ENCODE data around the gene SKAP1. TPM values are rescaled to one million over a fixed set of nuclear protein-coding genes. Genes with fewer than 3 reads are reported as not detected.

Gene SKAP1
- total RNA-seq, 2 donors from 2014 or later = 65.0 to 98.0 TPM

DNA sequence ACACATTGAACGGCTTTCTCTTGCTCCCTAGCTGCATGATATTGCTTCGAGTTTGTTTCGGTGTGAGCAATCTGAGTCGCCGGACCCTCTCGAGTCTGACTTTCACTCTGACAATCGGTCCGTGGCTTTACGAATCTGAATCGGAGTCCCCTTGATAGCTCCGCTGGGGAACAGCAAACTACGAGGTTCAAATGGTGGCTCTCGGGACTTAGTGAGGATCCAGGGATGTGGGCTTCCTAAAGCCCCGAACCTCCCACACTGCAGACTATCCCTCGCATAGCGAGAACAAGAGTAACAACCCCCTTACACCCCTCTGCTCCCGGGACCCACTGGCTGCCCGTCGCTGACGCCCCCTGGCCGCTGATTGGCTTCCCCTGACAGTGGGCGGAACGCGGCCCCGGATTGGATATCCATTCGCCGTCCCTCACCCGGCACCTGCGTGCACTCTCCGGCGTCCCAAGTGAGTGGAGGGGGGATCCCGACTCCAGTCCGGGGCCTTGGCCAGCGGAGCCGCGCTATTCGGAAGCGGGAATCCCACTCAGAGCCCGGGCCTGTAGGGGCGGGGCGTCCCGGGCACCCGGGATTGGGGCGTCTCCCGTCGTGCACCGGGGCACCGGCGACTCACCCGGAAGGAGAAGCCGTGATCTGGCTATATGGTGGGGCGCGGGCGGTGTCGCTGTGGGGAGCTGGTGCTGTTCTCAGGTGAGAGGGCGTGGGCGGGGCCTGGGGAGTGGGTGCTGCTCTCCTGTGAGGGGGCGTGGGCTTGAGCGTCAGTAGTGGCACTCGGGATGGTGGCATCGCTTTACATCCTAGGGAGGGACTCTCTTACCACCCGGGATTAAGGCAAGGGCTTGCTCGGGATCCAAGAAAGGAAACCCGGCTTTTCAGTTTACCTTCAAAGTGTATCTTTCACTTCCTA is 322.6 kb downstream of the SKAP1 start, which contains the start of gene SNX11:
TSS of gene SNX11 (plus strand) at position 630 of the 919 bp plus-strand sequence. CDS start 4,278 bp downstream, outside the sequence.
- Mint-ChIP-seq H3K36me3 (peaks cover 13 to 27% of the 10 kb centered on the region in 2 donors), H3K9me3 (peaks cover 0 to 10% of the 10 kb centered on the region in 2 donors), H3K27ac (peak within 1 kb of the TSS; percentile 95 to 99)
- DNase-seq (ENCODE audit: low spot score in 2 of 2) = peak; percentile 93 to 94
- peak; percentile 94 for ATAC-seq

DNA sequence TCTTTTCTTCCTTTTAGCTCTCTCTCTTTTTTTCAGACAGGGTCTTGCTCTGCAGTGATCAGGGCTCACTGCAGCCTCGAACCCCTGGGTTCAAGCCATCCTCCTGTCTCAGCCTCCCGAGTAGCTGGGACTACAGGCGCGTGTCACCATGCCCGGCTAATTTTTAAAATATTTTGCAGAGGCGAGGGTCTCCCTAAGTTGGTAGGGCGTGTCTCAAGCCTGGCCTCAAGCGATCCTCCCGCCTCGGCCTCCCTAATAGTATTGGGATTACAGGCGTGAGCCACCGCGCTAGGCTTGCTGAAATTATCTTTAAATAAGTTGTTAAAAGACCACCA is 323.2 kb downstream of the SKAP1 start:
- Mint-ChIP-seq H3K9me3 (peaks cover 0 to 10% of the 10 kb centered on the region in 2 donors), H3K27ac (peak overlapping the region; percentile 95 to 99), H3K36me3 (peaks cover 13 to 26% of the 10 kb centered on the region in 2 donors)
- ATAC-seq (no peak), DNase-seq (ENCODE audit: low spot score in 2 of 2) (no peak)

DNA sequence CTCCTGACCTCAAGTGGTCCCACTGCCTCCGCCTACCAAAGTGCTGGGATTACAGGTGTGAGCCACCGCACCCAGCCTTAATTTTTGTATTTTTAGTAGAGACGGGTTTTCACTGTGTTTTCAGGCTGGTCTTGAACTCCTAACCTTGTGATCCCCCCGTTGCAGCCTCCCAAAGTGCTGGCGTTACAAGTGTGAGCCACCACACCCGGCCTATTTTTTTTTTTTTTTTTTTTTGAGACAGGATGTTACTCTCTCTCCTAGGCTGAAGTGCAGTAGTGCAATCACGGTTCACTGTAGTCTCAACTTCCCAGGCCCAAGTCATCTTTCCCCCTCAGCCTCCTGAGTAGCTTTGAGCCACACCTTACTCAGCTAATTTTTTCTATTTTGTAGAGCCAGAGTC is 325.6 kb downstream of the SKAP1 start:
- Mint-ChIP-seq H3K36me3 (peaks cover 25 to 28% of the 10 kb centered on the region in 2 donors), H3K9me3 (peaks cover 0 to 10% of the 10 kb centered on the region in 2 donors), H3K27ac (no peak overlapping the region)
- DNase-seq (ENCODE audit: low spot score in 2 of 2) = no peak
- ATAC-seq = no peak

DNA sequence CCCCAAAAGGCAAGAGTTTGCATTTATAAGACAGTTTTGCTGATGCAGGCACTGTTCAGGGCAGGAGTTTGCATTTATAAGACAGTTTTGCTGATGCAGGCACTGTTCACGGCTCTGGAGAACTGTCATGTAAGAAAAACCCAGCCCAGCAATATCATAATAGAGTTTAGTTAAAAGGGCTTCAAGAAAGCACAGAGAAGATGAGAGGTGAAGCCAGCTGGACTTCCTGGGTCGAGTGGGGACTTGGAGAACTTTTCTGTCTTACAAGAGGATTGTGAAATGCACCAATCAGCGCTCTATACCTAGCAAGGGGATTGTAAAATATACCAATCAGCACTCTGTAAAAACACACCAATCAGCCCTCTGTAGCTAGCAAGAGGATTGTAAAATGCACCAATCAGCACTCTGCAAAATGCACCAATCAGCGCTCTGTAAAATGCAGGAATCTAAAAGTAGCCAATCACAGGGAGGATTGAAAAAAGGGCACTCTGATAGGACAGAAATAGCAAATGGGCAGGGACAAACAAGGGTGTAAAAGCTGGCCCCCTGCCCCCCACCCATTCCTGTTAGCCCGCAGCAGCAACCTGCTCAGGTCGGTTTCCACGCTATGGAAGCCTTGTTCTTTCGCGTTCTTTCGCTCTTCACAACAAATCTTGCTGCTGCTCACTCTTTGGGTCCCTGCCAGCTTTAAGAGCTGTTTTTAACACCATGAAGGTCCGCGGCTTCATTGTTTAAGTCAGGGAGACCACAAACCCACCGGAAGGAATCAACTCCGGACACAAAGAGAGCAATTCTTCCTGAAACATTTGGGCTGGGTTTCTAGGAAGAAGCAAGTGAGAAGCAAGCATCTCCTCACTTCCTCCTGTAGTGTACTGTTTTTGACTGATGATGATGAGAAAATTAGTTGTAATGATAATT is 327.0 kb downstream of the SKAP1 start:
- peaks cover 23 to 27% of the 10 kb centered on the region in 2 donors for H3K36me3 Mint-ChIP-seq
- H3K9me3 Mint-ChIP-seq = peaks cover 0 to 10% of the 10 kb centered on the region in 2 donors
- DNase-seq (ENCODE audit: low spot score in 2 of 2) = peak in 1 of 2 donors; percentile 41
- ATAC-seq = no peak
- peak overlapping the region; percentile 36 to 88 for H3K27ac Mint-ChIP-seq

DNA sequence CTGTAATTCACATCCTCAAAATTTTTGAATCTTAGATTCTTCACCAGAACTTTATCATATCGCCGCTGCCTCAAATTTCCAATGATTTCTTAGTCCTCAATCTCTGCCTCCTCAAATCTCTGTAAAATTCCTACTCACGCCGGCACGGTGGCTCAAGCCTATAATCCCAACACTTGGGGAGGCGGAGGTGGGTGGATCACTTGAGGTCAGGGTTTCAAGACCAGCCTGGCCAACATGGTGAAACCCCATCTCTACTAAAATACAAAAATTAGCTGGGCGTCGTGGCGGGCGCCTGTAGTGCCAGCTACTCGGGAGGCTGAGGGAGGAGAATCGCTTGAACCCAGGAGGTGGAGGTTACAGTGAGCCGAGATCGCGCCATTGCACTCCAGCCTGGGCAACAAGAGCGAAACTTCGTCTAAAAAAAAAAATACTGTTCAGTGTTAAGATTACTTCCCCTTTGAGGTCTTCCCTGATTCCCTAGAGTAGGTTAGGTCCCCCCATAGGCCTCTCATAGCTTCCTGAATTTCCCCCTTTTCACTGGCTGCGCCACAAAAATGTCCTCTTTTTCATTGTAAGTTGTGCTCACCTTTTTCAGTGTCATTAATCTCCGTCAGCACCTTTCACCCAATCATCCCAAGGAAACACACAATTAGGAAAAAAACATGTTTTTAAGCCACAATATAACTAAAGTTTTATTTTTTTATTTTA is 327.8 kb downstream of the SKAP1 start:
- peaks cover 17 to 23% of the 10 kb centered on the region in 2 donors for H3K36me3 Mint-ChIP-seq
- DNase-seq (ENCODE audit: low spot score in 2 of 2) (no peak), ATAC-seq (no peak)
- H3K9me3 Mint-ChIP-seq = peaks cover 0 to 10% of the 10 kb centered on the region in 2 donors
- peak overlapping the region; percentile 82 to 88 for H3K27ac Mint-ChIP-seq

DNA sequence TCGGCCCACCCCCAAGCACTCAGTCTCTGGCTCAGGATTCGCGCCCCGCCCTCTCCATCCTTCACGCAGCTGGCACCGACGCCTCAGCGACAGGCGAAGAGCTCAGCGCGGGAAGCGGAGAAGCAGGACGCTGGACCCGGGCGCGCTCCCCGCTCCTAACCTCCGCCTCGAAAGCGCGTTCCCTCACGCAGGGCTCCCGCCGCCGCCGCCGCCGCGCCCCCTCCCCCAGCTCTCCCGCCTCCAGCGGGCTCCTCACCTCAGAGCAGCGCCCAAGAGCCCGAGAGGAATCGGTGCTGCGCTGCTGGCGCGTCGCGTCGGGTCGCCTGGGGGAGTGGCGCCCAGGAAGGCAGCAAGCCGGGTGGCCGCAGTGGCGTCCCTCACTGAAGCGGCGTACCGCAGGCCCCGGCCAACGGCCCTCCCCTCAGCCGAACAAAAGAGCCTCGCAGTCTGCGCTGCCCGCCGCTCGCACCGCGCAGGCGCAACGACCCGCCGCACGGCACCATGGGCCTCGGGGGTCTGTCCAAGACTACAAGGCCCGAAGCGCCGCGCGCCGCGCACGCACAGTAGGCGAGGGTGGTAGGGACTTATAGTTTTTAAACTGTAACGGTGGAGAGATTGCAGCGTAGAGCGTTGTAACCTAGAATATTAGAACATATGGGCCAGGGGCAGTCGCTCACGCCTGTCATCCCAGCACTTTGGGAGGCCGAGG is 328.8 kb downstream of the SKAP1 start, which contains the start of gene CBX1:
TSS of gene CBX1 (minus strand) at position 467 of the 709 bp plus-strand sequence. CDS start 24,474 bp downstream, outside the sequence.
- DNase-seq (ENCODE audit: low spot score in 2 of 2) = peak; percentile 92 to 93
- Mint-ChIP-seq H3K36me3 (peaks cover 12 to 23% of the 10 kb centered on the region in 2 donors), H3K27ac (peak within 1 kb of the TSS; percentile 88 to 98), H3K9me3 (peaks cover 0 to 10% of the 10 kb centered on the region in 2 donors)
- peak; percentile 94 to 96 for ATAC-seq

DNA sequence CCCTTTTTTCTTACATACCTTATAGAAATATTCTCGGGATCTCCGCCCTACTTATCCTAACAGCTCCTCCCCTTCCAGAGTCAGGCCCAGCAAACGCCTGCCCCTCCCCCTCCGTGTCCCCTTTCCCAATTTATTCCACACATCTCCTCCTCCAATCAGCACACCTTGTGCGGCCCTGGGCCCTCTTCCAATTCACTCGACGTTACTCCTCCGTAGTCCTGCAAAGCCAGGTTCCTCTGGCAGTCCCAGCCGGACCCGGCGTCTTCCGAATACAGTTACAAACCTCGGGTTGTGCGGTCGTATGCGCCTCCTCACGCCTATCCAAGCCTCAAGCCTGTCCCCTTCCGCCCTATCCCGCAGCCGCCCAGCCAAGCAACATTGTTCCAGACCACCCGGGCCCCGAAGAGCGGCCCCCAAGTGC is 329.4 kb downstream of the SKAP1 start:
- DNase-seq (ENCODE audit: low spot score in 2 of 2) (no peak), ATAC-seq (no peak)
- H3K9me3 Mint-ChIP-seq = peaks cover 0 to 10% of the 10 kb centered on the region in 2 donors
- H3K27ac Mint-ChIP-seq = peak overlapping the region; percentile 88 to 98
- peaks cover 12 to 23% of the 10 kb centered on the region in 2 donors for H3K36me3 Mint-ChIP-seq

DNA sequence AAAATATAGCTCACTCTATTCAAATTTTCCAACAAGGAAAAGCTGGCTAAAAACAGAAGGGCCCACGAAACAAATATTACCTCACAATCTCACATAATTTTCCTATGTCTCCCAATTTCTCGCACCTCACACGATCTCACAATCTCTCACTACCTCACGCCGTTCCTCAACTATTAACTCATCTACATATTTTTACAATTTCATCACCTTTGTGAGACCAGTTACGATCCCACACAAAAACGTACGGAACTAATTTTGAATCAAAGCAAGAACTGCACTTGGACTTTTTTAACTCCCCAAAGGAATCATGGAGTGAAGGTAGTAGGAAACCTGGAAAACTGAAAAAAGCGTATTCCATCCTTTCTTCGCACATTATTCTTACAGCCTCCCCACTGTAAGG is 329.9 kb downstream of the SKAP1 start:
- ATAC-seq (no peak), DNase-seq (ENCODE audit: low spot score in 2 of 2) (no peak)
- Mint-ChIP-seq H3K9me3 (peaks cover 0 to 10% of the 10 kb centered on the region in 2 donors), H3K27ac (peak overlapping the region; percentile 88 to 98), H3K36me3 (peaks cover 12 to 23% of the 10 kb centered on the region in 2 donors)

DNA sequence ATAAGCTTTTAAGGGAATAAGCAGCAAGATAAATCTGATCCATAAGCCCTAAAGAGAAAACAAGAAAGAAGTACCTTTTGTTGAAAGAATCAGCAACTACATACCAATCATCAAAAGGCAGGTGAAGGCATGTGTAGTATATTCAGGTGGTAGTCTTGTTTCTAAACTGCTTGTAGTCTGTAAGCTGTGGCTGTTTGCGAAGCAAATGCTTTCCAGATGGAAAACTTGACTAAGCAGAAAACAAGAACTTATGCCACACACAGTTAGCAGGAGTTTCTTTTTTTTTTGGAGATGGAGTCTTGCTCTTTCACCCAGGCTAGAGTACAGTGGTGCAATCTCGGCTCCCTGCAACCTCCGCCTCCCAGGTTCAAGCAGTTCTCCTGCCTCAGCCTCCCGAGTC is 334.4 kb downstream of the SKAP1 start:
- H3K27ac Mint-ChIP-seq = peak overlapping the region in 1 of 2 donors; percentile 51
- no peak for ATAC-seq
- no peaks in the 10 kb centered on the region for H3K9me3 Mint-ChIP-seq
- DNase-seq (ENCODE audit: low spot score in 2 of 2) = no peak
- H3K36me3 Mint-ChIP-seq = peaks cover under 1 to 3% of the 10 kb centered on the region in 2 donors

DNA sequence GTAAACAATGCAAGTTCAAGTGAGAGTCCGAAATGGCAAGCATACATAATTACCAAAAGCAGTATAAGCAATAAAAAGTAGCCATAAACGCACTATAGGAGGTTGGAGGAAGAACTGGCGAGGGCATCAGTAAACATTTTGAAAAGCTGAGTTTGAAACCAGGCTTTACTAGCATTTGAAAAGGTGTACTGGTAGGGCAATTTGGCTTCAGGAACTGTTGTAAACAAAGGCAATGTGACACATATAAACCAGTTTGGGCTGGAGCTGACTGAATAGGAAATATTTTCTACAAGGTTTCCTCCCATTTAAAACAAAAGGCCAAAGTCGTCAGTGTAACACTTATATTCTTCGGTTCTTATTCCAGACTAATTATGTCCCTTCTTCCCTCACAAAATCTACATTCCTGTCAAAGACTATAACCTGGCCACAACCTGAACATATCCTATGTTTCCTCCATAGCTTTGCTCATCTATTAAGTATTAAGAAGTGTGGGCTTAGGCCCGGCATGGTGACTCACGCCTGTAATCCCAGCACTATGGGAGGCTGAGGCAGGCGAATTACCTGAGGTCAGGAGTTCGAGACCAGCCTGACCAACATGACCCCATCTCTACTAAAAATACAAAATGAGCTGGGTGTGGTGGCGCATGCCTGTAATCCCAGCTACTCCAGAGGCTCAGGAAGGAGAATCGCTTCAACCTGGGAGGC is 336.5 kb downstream of the SKAP1 start:
- ATAC-seq (no peak), DNase-seq (ENCODE audit: low spot score in 2 of 2) (no peak)
- Mint-ChIP-seq H3K36me3 (no peaks in the 10 kb centered on the region), H3K9me3 (no peaks in the 10 kb centered on the region), H3K27ac (no peak overlapping the region)

DNA sequence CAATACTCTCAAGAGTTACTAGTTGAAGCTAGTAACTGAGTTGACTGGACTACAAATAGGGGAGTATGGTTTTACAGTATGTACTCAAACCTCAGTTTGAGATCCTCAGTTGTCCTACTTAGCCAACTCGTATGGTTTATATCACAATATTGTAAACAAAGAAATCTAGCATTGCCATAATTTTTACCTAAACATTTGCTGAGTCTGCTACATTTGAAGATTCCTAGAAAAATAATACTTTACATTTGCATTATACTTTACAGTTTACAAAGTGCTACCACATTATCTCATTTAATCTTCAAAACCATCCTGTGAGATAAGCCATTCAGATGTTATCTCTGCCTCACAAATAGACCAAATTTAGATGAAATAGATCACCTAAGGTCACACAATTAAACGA is 345.1 kb downstream of the SKAP1 start:
- no peak for ATAC-seq
- H3K27ac Mint-ChIP-seq = no peak overlapping the region
- DNase-seq (ENCODE audit: low spot score in 2 of 2) = no peak

More for the DNA sequence above, 345.1 kb downstream of the SKAP1 start:
- no peaks in the 10 kb centered on the region for H3K9me3 Mint-ChIP-seq
- H3K36me3 Mint-ChIP-seq = no peaks in the 10 kb centered on the region

Other genes with a start within 250 kb of the SKAP1 start
- not detected for gene HOXB1, start 100.8 kb upstream of the SKAP1 start, total RNA-seq
- gene HOXB2, start 114.9 kb upstream of the SKAP1 start, total RNA-seq = 10 to 100 TPM in 1 of 2 donors, 1 to 10 TPM in 1; 3.2 to 21.7 TPM
- 1 to 10 TPM in 1 of 2 donors, under 1 TPM in 1; 0.89 to 3.0 TPM for gene HOXB4, start 148.1 kb upstream of the SKAP1 start, total RNA-seq
- gene HOXB3, start 160.0 kb upstream of the SKAP1 start, total RNA-seq = 1 to 10 TPM; 1.6 to 3.1 TPM
- gene HOXB5, start 163.6 kb upstream of the SKAP1 start, total RNA-seq = not detected
- gene HOXB6, start 174.8 kb upstream of the SKAP1 start, total RNA-seq = under 1 TPM in 1 of 2 donors, not detected in 1; 0.16 TPM
- 1 to 10 TPM in 1 of 2 donors, not detected in 1; 1.1 TPM for gene HOXB7, start 180.8 kb upstream of the SKAP1 start, total RNA-seq
- not detected for gene HOXB8, start 185.1 kb upstream of the SKAP1 start, total RNA-seq
- gene HOXB9, start 196.1 kb upstream of the SKAP1 start, total RNA-seq = 1 to 10 TPM; 1.2 to 2.4 TPM